Measurements from ENCODE around the gene TOP2A. TPM values are rescaled to one million over a fixed set of nuclear protein-coding genes. Genes with fewer than 3 reads are reported as not detected.

Gene TOP2A
- total and polyA plus RNA-seq, 9 of the 15 experiments (the other 6 are each of a cell fraction or from before 2014, with no cell fraction given) = 133 to 347 (median 259) TPM

GRCh38 chr17:40340880-40341807 lies 76.6 kb downstream of the TOP2A start (continued):
- TF ChIP-seq HINFP (tag; conservative IDR thresholded peaks at IDR 0.05; ENCODE audit: low read depth) (no peak), RCOR1 (IDR thresholded peaks at IDR 0.05; ENCODE audit: borderline replicate concordance in 1 of 2, low read depth in 2 of 2, low read length in 2 of 2) (peak; percentile 14 to 32; a peak in 1 of 4 replicates), IRF2 (CRISPR knock-in tag; IDR thresholded peaks at IDR 0.05) (no peak), MXD1 (CRISPR knock-in tag; IDR thresholded peaks at IDR 0.05; ENCODE audit: borderline replicate concordance, poor library complexity, severe bottlenecking) (no peak), FUS (optimal IDR thresholded peaks at IDR 0.05; ENCODE audit: low read depth, low read length) (no peak), BRD4 (IDR thresholded peaks at IDR 0.05) (no peak), ZNF316 (IDR thresholded peaks at IDR 0.05) (no peak), ZNF778 (CRISPR knock-in tag; IDR thresholded peaks at IDR 0.05) (no peak), ZNF239 (CRISPR knock-in tag; IDR thresholded peaks at IDR 0.05) (no peak), CXXC5 (CRISPR knock-in tag; IDR thresholded peaks at IDR 0.05) (peak; percentile 79), CHD4 (IDR thresholded peaks at IDR 0.05; ENCODE audit: insufficient read depth, insufficient replicate concordance, low read depth, low read length, poor library complexity, severe bottlenecking) (peak; percentile 16)
- TF ChIP-seq, protein P1, sequence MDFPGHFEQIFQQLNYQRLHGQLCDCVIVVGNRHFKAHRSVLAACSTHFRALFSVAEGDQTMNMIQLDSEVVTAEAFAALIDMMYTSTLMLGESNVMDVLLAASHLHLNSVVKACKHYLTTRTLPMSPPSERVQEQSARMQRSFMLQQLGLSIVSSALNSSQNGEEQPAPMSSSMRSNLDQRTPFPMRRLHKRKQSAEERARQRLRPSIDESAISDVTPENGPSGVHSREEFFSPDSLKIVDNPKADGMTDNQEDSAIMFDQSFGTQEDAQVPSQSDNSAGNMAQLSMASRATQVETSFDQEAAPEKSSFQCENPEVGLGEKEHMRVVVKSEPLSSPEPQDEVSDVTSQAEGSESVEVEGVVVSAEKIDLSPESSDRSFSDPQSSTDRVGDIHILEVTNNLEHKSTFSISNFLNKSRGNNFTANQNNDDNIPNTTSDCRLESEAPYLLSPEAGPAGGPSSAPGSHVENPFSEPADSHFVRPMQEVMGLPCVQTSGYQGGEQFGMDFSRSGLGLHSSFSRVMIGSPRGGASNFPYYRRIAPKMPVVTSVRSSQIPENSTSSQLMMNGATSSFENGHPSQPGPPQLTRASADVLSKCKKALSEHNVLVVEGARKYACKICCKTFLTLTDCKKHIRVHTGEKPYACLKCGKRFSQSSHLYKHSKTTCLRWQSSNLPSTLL (IDR thresholded peaks at IDR 0.05) = no peak
- TF ChIP-seq, protein P2, sequence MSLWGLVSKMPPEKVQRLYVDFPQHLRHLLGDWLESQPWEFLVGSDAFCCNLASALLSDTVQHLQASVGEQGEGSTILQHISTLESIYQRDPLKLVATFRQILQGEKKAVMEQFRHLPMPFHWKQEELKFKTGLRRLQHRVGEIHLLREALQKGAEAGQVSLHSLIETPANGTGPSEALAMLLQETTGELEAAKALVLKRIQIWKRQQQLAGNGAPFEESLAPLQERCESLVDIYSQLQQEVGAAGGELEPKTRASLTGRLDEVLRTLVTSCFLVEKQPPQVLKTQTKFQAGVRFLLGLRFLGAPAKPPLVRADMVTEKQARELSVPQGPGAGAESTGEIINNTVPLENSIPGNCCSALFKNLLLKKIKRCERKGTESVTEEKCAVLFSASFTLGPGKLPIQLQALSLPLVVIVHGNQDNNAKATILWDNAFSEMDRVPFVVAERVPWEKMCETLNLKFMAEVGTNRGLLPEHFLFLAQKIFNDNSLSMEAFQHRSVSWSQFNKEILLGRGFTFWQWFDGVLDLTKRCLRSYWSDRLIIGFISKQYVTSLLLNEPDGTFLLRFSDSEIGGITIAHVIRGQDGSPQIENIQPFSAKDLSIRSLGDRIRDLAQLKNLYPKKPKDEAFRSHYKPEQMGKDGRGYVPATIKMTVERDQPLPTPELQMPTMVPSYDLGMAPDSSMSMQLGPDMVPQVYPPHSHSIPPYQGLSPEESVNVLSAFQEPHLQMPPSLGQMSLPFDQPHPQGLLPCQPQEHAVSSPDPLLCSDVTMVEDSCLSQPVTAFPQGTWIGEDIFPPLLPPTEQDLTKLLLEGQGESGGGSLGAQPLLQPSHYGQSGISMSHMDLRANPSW (CRISPR knock-in tag; IDR thresholded peaks at IDR 0.05) = no peak
